ENCODE measurements around the gene GRIA3.
"Not testable (repeated sequence)": the region's sequence is repeated elsewhere in the genome, so short reads cannot be mapped to it uniquely, and the experiment has no call there.

GRCh38 chrX:123439926-123440325 lies 255.8 kb downstream of the GRIA3 start:
- not testable (repeated sequence) for TF ChIP-seq POLR2AphosphoS5, CTCF, POLR2A, EP300 (IDR thresholded peaks at IDR 0.05)

Data from sigmoid colon (tissue), 4 donors.